GM23338 (cell line): ENCODE results near the gene ABCG2. TPM values are rescaled to one million over a fixed set of nuclear protein-coding genes. Genes with fewer than 3 reads are reported as not detected.

Source experiments
- ATAC-seq: fragments of 200-7000 bp; cut with Tn5 transposase; 3 replicates; pipeline ENCODE4 v1.9.1; 2020
- DNase-seq: peaks from one replicate; pipeline ENCODE4 v3.0.0-alpha.2; 2015; ENCODE audit warnings: low spot score
- H2AFZ ChIP-seq: fragments of 200-600 bp; sonication (generic); 2 replicates; pipeline ENCODE4 v1.8.0; 2016; ENCODE audit warnings: antibody characterized with exemption, mild to moderate bottlenecking, moderate library complexity
- H3F3A ChIP-seq: fragments of 200-600 bp; sonication (generic); replicated peaks from 2 replicates; pipeline ENCODE4 v1.8.0; 2017; ENCODE audit warnings: antibody characterized with exemption, mixed run types, low read depth
- H3K27ac ChIP-seq: fragments of 200-600 bp; sonication (generic); 2 replicates; pipeline ENCODE4 v1.6.1; 2016; ENCODE audit warnings: low read depth
- H3K27me3 ChIP-seq: fragments of 200-600 bp; sonication (generic); 2 replicates; pipeline ENCODE4 v1.8.0; 2016; ENCODE audit warnings: mild to moderate bottlenecking, mixed run types, moderate library complexity; ENCODE audit not compliant: insufficient read depth
- H3K36me3 ChIP-seq: fragments of 200-600 bp; sonication (generic); 2 replicates; pipeline ENCODE4 v1.8.0; 2016; ENCODE audit warnings: mild to moderate bottlenecking; ENCODE audit not compliant: insufficient read depth
- H3K4me1 ChIP-seq: fragments of 200-600 bp; sonication (generic); 2 replicates; pipeline ENCODE4 v1.8.0; 2016; ENCODE audit warnings: mild to moderate bottlenecking, moderate library complexity; ENCODE audit not compliant: insufficient read depth
- H3K4me2 ChIP-seq: fragments of 200-600 bp; sonication (generic); 2 replicates; pipeline ENCODE4 v1.7.1; 2017; ENCODE audit warnings: mixed run types
- H3K4me3 ChIP-seq: fragments of 200-600 bp; sonication (generic); 2 replicates; pipeline ENCODE4 v1.6.1; 2016; ENCODE audit warnings: mixed run types
- H3K79me2 ChIP-seq: fragments of 200-600 bp; sonication (generic); replicated peaks from 2 replicates; pipeline ENCODE4 v1.8.0; 2017; ENCODE audit warnings: mild to moderate bottlenecking; ENCODE audit not compliant: insufficient read depth
- H3K9me2 ChIP-seq: fragments of 200-600 bp; sonication (generic); 2 replicates; pipeline ENCODE4 v1.8.0; 2017; ENCODE audit not compliant: insufficient read depth
- H4K20me1 ChIP-seq: fragments of 200-600 bp; sonication (generic); replicated peaks from 2 replicates; pipeline ENCODE4 v1.8.0; 2017; ENCODE audit warnings: mild to moderate bottlenecking; ENCODE audit not compliant: insufficient read depth
- H3K27ac Mint-ChIP-seq: 2 replicates; pipeline ENCODE4 v1.8.0; 2020; ENCODE audit warnings: inconsistent platforms, mild to moderate bottlenecking, moderate library complexity, mixed read lengths
- H3K27me3 Mint-ChIP-seq: 3 replicates; pipeline ENCODE4 v1.8.0; 2022; ENCODE audit warnings: low read depth, mild to moderate bottlenecking, moderate library complexity, mixed read lengths, inconsistent platforms; ENCODE audit not compliant: insufficient read depth, poor library complexity
- H3K36me3 Mint-ChIP-seq: 3 replicates; pipeline ENCODE4 v1.8.0; 2021; ENCODE audit warnings: low read depth, mild to moderate bottlenecking, inconsistent platforms, moderate library complexity, mixed read lengths
- H3K4me1 Mint-ChIP-seq: 3 replicates; pipeline ENCODE4 v1.8.0; 2020; ENCODE audit warnings: mild to moderate bottlenecking, inconsistent platforms, mixed read lengths
- H3K4me3 Mint-ChIP-seq: 3 replicates; pipeline ENCODE4 v1.8.0; 2021; ENCODE audit warnings: moderate library complexity, mild to moderate bottlenecking, inconsistent platforms, mixed read lengths
- H3K9me3 Mint-ChIP-seq: 3 replicates; pipeline ENCODE4 v1.8.0; 2020; ENCODE audit warnings: moderate library complexity, mild to moderate bottlenecking, inconsistent platforms, mixed read lengths
- CREB1 ChIP-seq: fragments of 250-450 bp; sonication (Bioruptor Pico); IDR thresholded peaks from 2 replicates; pipeline ENCODE4 v1.5.0; 2020; ENCODE audit warnings: low read depth, mild to moderate bottlenecking, moderate library complexity
- CTCF ChIP-seq, 2 experiments: fragments of 200-600 bp in 1 of 2; sonication (generic) in 1 of 2; conservative IDR thresholded peaks; 2 replicates each; pipeline versions ENCODE4 v1.5.1 to v1.6.1; 2016 to 2017; ENCODE audit warnings: antibody characterized with exemption in 2 of 2, low read depth in 2 of 2, mild to moderate bottlenecking in 2 of 2, moderate library complexity in 1 of 2
- ETS1 ChIP-seq: IDR thresholded peaks from 2 replicates; pipeline ENCODE4 v1.6.1; 2016; ENCODE audit warnings: antibody characterized with exemption
- EZH2 ChIP-seq: fragments of 200-600 bp; sonication (generic); IDR thresholded peaks from one replicate; pipeline ENCODE4 v1.8.0; 2017; ENCODE audit warnings: antibody characterized with exemption, mild to moderate bottlenecking, low read depth; ENCODE audit not compliant: unreplicated experiment
- EZH2phosphoT487 ChIP-seq: fragments of 200-600 bp; sonication (generic); IDR thresholded peaks from one replicate; pipeline ENCODE4 v1.8.1; 2018; ENCODE audit warnings: antibody characterized with exemption; ENCODE audit not compliant: unreplicated experiment
- JUNB ChIP-seq: IDR thresholded peaks from one replicate; pipeline ENCODE4 v1.6.1; 2016; ENCODE audit warnings: antibody characterized with exemption; ENCODE audit not compliant: unreplicated experiment
- NANOG ChIP-seq: IDR thresholded peaks from 2 replicates; pipeline ENCODE4 v1.6.1; 2016; ENCODE audit warnings: antibody characterized with exemption, borderline replicate concordance
- POLR2AphosphoS5 ChIP-seq: IDR thresholded peaks from 2 replicates; pipeline ENCODE4 v1.6.1; 2016; ENCODE audit warnings: antibody characterized with exemption, low read depth
- STAT1 ChIP-seq: IDR thresholded peaks from one replicate; pipeline ENCODE4 v1.6.1; 2016; ENCODE audit warnings: antibody characterized with exemption; ENCODE audit not compliant: unreplicated experiment
- ZNF114 ChIP-seq: fragments of 250-450 bp; sonication (Bioruptor Pico); IDR thresholded peaks from 2 replicates; pipeline ENCODE4 v1.5.0; 2020; ENCODE audit warnings: mild to moderate bottlenecking, moderate library complexity
- ZNF331 ChIP-seq: fragments of 250-450 bp; sonication (Bioruptor Pico); IDR thresholded peaks from 2 replicates; pipeline ENCODE4 v1.5.0; 2020; ENCODE audit warnings: low read depth, mild to moderate bottlenecking, moderate library complexity
- ZNF462 ChIP-seq: fragments of 250-450 bp; sonication (Bioruptor Pico); IDR thresholded peaks from 2 replicates; pipeline ENCODE4 v1.5.0; 2020; ENCODE audit warnings: mild to moderate bottlenecking, moderate library complexity
- polyA plus RNA-seq: library from polyadenylated mRNA; unstranded; fragments of >200 nt; fragmentation: Nextera tagmentation; extraction: Ambion mirVana; gene quantifications from 2 replicates; pipeline ENCODE4 v1.2.1, GENCODE V29; 2016
- total RNA-seq: library from RNA; depleted of rRNA; stranded (reverse); fragments of >200 nt; shearing (Covaris generic); gene quantifications from 2 replicates; pipeline ENCODE4 v1.2.3, GENCODE V29; 2014
- TF ChIP-seq, protein P1 (sequence below): IDR thresholded peaks from one replicate; pipeline ENCODE4 v1.6.1; 2018; ENCODE audit warnings: antibody characterized with exemption; ENCODE audit not compliant: unreplicated experiment

ABCG2 gene
- total and polyA plus RNA-seq, 2 experiments from 2014 or later: 1.5 to 10.6 TPM

DNA sequence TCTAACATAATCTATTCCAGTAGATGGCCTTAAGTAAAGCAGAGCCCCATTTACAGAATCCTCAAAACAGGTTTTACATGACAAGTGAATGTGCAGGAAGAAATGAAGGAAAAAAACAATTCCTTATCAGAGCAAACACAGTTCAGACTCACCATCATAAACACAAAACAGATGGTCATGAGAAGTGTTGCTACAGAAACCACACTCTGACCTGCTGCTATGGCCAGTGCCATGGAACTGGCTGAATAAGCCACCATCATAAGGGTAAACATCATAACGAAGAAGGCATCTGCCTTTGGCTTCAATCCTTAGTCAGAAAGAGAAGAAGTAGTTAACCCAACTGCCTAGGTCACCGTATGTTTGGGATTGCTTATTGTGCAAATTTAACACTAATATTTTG, 61.1 kb downstream of the ABCG2 start:
- Mint-ChIP-seq H3K4me3 (no peak overlapping the region), H3K4me1 (peaks cover 7% of the 10 kb centered on the region; the same call in 1 of the 3 replicates), H3K36me3 (no peaks in the 10 kb centered on the region; the same call in 2 of the 3 replicates), H3K27me3 (no peaks in the 10 kb centered on the region), H3K9me3 (no peaks in the 10 kb centered on the region), H3K27ac (no peak overlapping the region)
- Histone ChIP-seq H3K9me2 (no peaks in the 10 kb centered on the region), H4K20me1 (no peaks in the 10 kb centered on the region; the same call in none of the 2 replicates), H3K27me3 (no peaks in the 10 kb centered on the region), H3K79me2 (no peaks in the 10 kb centered on the region), H2AFZ (no peak overlapping the region), H3K4me2 (no peak overlapping the region), H3K27ac (no peak overlapping the region), H3F3A (no peaks in the 10 kb centered on the region), H3K4me1 (0 out of 2 replicates have a peak, but pooled peaks cover 6% of the 10 kb centered on the region), H3K4me3 (no peak overlapping the region), H3K36me3 (no peaks in the 10 kb centered on the region)
- ATAC-seq (no peak), DNase-seq (no peak)
- TF ChIP-seq ZNF331 (CRISPR knock-in tag): no peak
- TF ChIP-seq, protein P1, sequence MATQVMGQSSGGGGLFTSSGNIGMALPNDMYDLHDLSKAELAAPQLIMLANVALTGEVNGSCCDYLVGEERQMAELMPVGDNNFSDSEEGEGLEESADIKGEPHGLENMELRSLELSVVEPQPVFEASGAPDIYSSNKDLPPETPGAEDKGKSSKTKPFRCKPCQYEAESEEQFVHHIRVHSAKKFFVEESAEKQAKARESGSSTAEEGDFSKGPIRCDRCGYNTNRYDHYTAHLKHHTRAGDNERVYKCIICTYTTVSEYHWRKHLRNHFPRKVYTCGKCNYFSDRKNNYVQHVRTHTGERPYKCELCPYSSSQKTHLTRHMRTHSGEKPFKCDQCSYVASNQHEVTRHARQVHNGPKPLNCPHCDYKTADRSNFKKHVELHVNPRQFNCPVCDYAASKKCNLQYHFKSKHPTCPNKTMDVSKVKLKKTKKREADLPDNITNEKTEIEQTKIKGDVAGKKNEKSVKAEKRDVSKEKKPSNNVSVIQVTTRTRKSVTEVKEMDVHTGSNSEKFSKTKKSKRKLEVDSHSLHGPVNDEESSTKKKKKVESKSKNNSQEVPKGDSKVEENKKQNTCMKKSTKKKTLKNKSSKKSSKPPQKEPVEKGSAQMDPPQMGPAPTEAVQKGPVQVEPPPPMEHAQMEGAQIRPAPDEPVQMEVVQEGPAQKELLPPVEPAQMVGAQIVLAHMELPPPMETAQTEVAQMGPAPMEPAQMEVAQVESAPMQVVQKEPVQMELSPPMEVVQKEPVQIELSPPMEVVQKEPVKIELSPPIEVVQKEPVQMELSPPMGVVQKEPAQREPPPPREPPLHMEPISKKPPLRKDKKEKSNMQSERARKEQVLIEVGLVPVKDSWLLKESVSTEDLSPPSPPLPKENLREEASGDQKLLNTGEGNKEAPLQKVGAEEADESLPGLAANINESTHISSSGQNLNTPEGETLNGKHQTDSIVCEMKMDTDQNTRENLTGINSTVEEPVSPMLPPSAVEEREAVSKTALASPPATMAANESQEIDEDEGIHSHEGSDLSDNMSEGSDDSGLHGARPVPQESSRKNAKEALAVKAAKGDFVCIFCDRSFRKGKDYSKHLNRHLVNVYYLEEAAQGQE: no peak
- TF ChIP-seq JUNB: no peak
- TF ChIP-seq STAT1: no peak
- TF ChIP-seq ZNF114: no peak
- no peak for TF ChIP-seq EZH2phosphoT487
- TF ChIP-seq POLR2AphosphoS5: no peak
- no peak for TF ChIP-seq ETS1
- TF ChIP-seq EZH2: no peak
- no peak for TF ChIP-seq CREB1 (CRISPR knock-in tag)
- no peak for TF ChIP-seq CTCF (conservative IDR thresholded peaks at IDR 0.05; ENCODE audit: low read depth in 2 of 2)
- TF ChIP-seq ZNF462 (CRISPR knock-in tag): no peak
- TF ChIP-seq NANOG: no peak
